ENCODE measurements around the gene NRP2. TPM values are rescaled to one million over a fixed set of nuclear protein-coding genes. Genes with fewer than 3 reads are reported as not detected.

The NRP2 gene
- total RNA-seq, 2 donors from 2014 or later = 69.7 to 92.4 TPM

GRCh38 chr2:205702576-205702975 is 20.3 kb downstream of the NRP2 start:
- peak overlapping the region; percentile 90 for H3K27ac Mint-ChIP-seq
- H3K9me3 Mint-ChIP-seq = no peaks in the 10 kb centered on the region
- H3K27me3 Mint-ChIP-seq (ENCODE audit: insufficient read depth) = no peaks in the 10 kb centered on the region
- H3K4me1 Mint-ChIP-seq = peaks cover 76% of the 10 kb centered on the region
- TF ChIP-seq CTCF (conservative IDR thresholded peaks at IDR 0.05) = no peak
- Histone ChIP-seq H3K9me3 (ENCODE audit: control insufficient read depth, low read length) (no peaks in the 10 kb centered on the region), H3K4me3 (ENCODE audit: low read length) (peak overlapping the region; percentile 29), H3K27ac (ENCODE audit: low read depth, low read length) (no peak overlapping the region), H3K4me1 (ENCODE audit: control insufficient read depth, insufficient read depth, low read length) (peaks cover 49% of the 10 kb centered on the region), H3K36me3 (ENCODE audit: control insufficient read depth, insufficient read depth, low read length) (peaks cover 48% of the 10 kb centered on the region), H3K9ac (ENCODE audit: extremely low read depth, low read length, poor library complexity, severe bottlenecking) (peak overlapping the region; percentile 4), H3K27me3 (ENCODE audit: control insufficient read depth, insufficient read depth, low read length, poor library complexity, severe bottlenecking) (no peaks in the 10 kb centered on the region)
- WGBS, 2 experiments (ENCODE audit: insufficient coverage in 1 of 2, insufficient read length in 1 of 2) = 17 to 47% methylated on average over 1 of the region's 1 CpG
- peak; percentile 76 for DNase-seq
- H3K36me3 Mint-ChIP-seq (ENCODE audit: low read depth) = peaks cover 25% of the 10 kb centered on the region
- H3K4me3 Mint-ChIP-seq = peak overlapping the region; percentile 2

- Histone ChIP-seq H3K4me3 (ENCODE audit: low read length) (no peak overlapping the region), H3K9ac (ENCODE audit: extremely low read depth, low read length, poor library complexity, severe bottlenecking) (no peak overlapping the region), H3K4me1 (ENCODE audit: control insufficient read depth, insufficient read depth, low read length) (peaks cover 42% of the 10 kb centered on the region), H3K9me3 (ENCODE audit: control insufficient read depth, low read length) (no peaks in the 10 kb centered on the region), H3K36me3 (ENCODE audit: control insufficient read depth, insufficient read depth, low read length) (peaks cover 45% of the 10 kb centered on the region), H3K27ac (ENCODE audit: low read depth, low read length) (no peak overlapping the region), H3K27me3 (ENCODE audit: control insufficient read depth, insufficient read depth, low read length, poor library complexity, severe bottlenecking) (no peaks in the 10 kb centered on the region)
- no peak for TF ChIP-seq CTCF (conservative IDR thresholded peaks at IDR 0.05)
- H3K4me3 Mint-ChIP-seq = no peak overlapping the region
- H3K36me3 Mint-ChIP-seq (ENCODE audit: low read depth) = peaks cover 20% of the 10 kb centered on the region
- WGBS, 2 experiments (ENCODE audit: insufficient coverage in 1 of 2, insufficient read length in 1 of 2) = 88 to 98% methylated on average over 7 to 8 of the region's 8 CpGs
- H3K4me1 Mint-ChIP-seq = peaks cover 67% of the 10 kb centered on the region
- DNase-seq = no peak
- no peaks in the 10 kb centered on the region for H3K27me3 Mint-ChIP-seq (ENCODE audit: insufficient read depth)
- H3K9me3 Mint-ChIP-seq = no peaks in the 10 kb centered on the region
- H3K27ac Mint-ChIP-seq = peak overlapping the region; percentile 44
Measured at GRCh38 chr2:205703471-205704126, 21.3 kb downstream of the NRP2 start.

- peaks cover 41% of the 10 kb centered on the region for H3K4me1 ChIP-seq (ENCODE audit: control insufficient read depth, insufficient read depth, low read length)
- 88% methylated on average over 6 to 9 of the region's 9 CpGs for WGBS, 2 experiments (ENCODE audit: insufficient coverage in 1 of 2, insufficient read length in 1 of 2)
Measured at GRCh38 chr2:205704127-205704741, 21.9 kb downstream of the NRP2 start.

More at GRCh38 chr2:205704127-205704741, 21.9 kb downstream of the NRP2 start:
- no peak overlapping the region for H3K27ac ChIP-seq (ENCODE audit: low read depth, low read length)
- no peaks in the 10 kb centered on the region for H3K27me3 ChIP-seq (ENCODE audit: control insufficient read depth, insufficient read depth, low read length, poor library complexity, severe bottlenecking)
- peak; percentile 54 for DNase-seq
- H3K27me3 Mint-ChIP-seq (ENCODE audit: insufficient read depth) = no peaks in the 10 kb centered on the region
- peaks cover 50% of the 10 kb centered on the region for H3K36me3 ChIP-seq (ENCODE audit: control insufficient read depth, insufficient read depth, low read length)
- H3K9me3 ChIP-seq (ENCODE audit: control insufficient read depth, low read length) = no peaks in the 10 kb centered on the region
- H3K9me3 Mint-ChIP-seq = no peaks in the 10 kb centered on the region
- no peak for TF ChIP-seq CTCF (conservative IDR thresholded peaks at IDR 0.05)
- H3K9ac ChIP-seq (ENCODE audit: extremely low read depth, low read length, poor library complexity, severe bottlenecking) = no peak overlapping the region
- no peak overlapping the region for H3K27ac Mint-ChIP-seq
- H3K4me3 Mint-ChIP-seq = no peak overlapping the region
- H3K4me1 Mint-ChIP-seq = peaks cover 61% of the 10 kb centered on the region
- H3K36me3 Mint-ChIP-seq (ENCODE audit: low read depth) = peaks cover 21% of the 10 kb centered on the region
- no peak overlapping the region for H3K4me3 ChIP-seq (ENCODE audit: low read length)

Measured in endodermal cell (in vitro differentiated cells).